ENCODE measurements around the gene KCNA3.

- TF ChIP-seq CTCF (IDR thresholded peaks at IDR 0.05; ENCODE audit: poor library complexity) (no peak), EZH2 (IDR thresholded peaks at IDR 0.05; ENCODE audit: borderline replicate concordance) (no peak), EZH2phosphoT487 (IDR thresholded peaks at IDR 0.05; ENCODE audit: low read depth, severe bottlenecking, unreplicated experiment) (no peak)
These were observed 42.7 kb downstream of the KCNA3 start for GRCh38 chr1:110631836-110632620.

All from hepatocyte (in vitro differentiated cells).